Peyer's patch (tissue), 4 donors: ENCODE data around the gene DRD4.

Experiments
- CTCF ChIP-seq, 6 experiments: fragments of 450-650 bp in 4 of 6; fragments of 200-600 bp in 2 of 6; sonication (generic) in 1 of 6; IDR thresholded peaks; one replicate each; pipeline ENCODE4 v1.5.1; 2017 to 2019; ENCODE audit warnings: antibody characterized with exemption in 6 of 6, mild to moderate bottlenecking in 3 of 6, moderate library complexity in 1 of 6
- POLR2A ChIP-seq, 2 donors: fragments of 450-650 bp; IDR thresholded peaks; one replicate each; pipeline ENCODE4 v1.5.1; 2017; ENCODE audit warnings: antibody characterized with exemption in 2 of 2, mild to moderate bottlenecking in 2 of 2, moderate library complexity in 2 of 2

DNA sequence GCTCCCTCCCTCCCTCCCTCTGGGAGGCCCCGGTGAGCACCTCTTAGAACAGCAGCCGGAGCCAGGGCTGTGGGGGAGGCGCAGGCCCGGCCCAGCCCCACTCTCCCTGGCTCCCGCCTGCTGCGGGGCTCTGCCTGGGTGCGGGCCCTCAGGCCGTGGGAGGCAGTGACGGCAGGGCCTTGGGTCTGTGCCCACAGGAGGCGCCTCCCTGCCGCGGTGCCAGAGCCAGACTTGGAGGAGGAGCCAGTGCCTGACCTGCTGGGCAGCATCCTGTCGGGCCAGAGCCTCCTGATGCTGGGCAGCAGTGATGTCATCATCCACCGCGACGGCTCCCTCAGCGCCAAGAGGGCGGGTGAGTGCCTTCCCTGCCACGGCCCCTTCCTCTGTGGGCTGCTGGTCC is 30.8 kb upstream of the DRD4 start:
- TF ChIP-seq CTCF (IDR thresholded peaks at IDR 0.05) (no peak), POLR2A (IDR thresholded peaks at IDR 0.05) (no peak)
